ENCODE measurements around the gene FBXW8.

- TF ChIP-seq CTCF (IDR thresholded peaks at IDR 0.05; ENCODE audit: insufficient read depth, low read length) (no peak), GABPA (IDR thresholded peaks at IDR 0.05; ENCODE audit: low read depth) (no peak), REST (IDR thresholded peaks at IDR 0.05; ENCODE audit: insufficient replicate concordance, low read depth) (no peak), POLR2AphosphoS5 (IDR thresholded peaks at IDR 0.05; ENCODE audit: low read depth) (no peak)
Observed at GRCh38 chr12:116941188-116941587, 30.4 kb downstream of the FBXW8 start.

Data from HL-60 (cell line).